Measurements from ENCODE around the gene ZBTB20.

DNA sequence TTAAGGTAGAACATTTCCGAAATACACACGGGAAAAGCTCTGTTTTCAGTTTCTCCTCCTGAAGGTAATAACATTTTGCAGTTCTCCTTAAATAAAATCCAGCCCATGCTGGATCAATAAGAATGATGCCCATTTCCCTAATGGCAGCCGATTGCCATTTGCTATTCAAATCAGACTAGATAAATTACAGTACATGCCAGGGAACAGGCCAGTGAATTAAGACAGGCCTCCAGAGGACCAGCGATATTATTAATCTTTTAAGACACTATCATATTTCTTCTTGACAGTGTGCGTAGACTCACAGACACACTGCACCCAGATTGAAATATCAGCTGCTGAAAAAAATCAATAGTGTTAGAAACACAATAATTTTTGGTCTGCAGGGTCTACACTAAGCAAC is 431.0 kb downstream of the ZBTB20 start:
- TF ChIP-seq, protein P1, sequence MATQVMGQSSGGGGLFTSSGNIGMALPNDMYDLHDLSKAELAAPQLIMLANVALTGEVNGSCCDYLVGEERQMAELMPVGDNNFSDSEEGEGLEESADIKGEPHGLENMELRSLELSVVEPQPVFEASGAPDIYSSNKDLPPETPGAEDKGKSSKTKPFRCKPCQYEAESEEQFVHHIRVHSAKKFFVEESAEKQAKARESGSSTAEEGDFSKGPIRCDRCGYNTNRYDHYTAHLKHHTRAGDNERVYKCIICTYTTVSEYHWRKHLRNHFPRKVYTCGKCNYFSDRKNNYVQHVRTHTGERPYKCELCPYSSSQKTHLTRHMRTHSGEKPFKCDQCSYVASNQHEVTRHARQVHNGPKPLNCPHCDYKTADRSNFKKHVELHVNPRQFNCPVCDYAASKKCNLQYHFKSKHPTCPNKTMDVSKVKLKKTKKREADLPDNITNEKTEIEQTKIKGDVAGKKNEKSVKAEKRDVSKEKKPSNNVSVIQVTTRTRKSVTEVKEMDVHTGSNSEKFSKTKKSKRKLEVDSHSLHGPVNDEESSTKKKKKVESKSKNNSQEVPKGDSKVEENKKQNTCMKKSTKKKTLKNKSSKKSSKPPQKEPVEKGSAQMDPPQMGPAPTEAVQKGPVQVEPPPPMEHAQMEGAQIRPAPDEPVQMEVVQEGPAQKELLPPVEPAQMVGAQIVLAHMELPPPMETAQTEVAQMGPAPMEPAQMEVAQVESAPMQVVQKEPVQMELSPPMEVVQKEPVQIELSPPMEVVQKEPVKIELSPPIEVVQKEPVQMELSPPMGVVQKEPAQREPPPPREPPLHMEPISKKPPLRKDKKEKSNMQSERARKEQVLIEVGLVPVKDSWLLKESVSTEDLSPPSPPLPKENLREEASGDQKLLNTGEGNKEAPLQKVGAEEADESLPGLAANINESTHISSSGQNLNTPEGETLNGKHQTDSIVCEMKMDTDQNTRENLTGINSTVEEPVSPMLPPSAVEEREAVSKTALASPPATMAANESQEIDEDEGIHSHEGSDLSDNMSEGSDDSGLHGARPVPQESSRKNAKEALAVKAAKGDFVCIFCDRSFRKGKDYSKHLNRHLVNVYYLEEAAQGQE (IDR thresholded peaks at IDR 0.05; ENCODE audit: insufficient read depth in 1 of 2, low read depth in 2 of 2, low read length in 2 of 2) = no peak
- TF ChIP-seq TAF1 (IDR thresholded peaks at IDR 0.05; ENCODE audit: borderline replicate concordance, insufficient read depth, low read length) = no peak
- TF ChIP-seq POLR2AphosphoS5 (IDR thresholded peaks at IDR 0.05; ENCODE audit: low read depth, low read length) = no peak
- TF ChIP-seq SIN3A (IDR thresholded peaks at IDR 0.05; ENCODE audit: borderline replicate concordance, insufficient read depth, low read length) = no peak
